ENCODE measurements around the gene TMEM31. TPM values are rescaled to one million over a fixed set of nuclear protein-coding genes. Genes with fewer than 3 reads are reported as not detected.

The TMEM31 gene
- total RNA-seq, 1 donor = not detected

GRCh38 chrX:103737696-103738095 lies 27.0 kb downstream of the TMEM31 start:
- H3K4me2 ChIP-seq (ENCODE audit: insufficient read depth, low read length) = no peak overlapping the region
- H3K36me3 ChIP-seq (ENCODE audit: insufficient read depth, low read length) = no peaks in the 10 kb centered on the region
- no peak overlapping the region for H3K4me3 ChIP-seq (ENCODE audit: insufficient read depth, low read length)
- no peaks in the 10 kb centered on the region for H3K79me2 ChIP-seq (ENCODE audit: insufficient read depth, low read length)
- H3K9me3 ChIP-seq (ENCODE audit: low read depth, low read length) = no peaks in the 10 kb centered on the region
- peaks cover 16% of the 10 kb centered on the region for H3K27me3 ChIP-seq (ENCODE audit: insufficient read depth, low read length)
- no peaks in the 10 kb centered on the region for H4K20me1 ChIP-seq (ENCODE audit: insufficient read depth, low read length)
- no peak overlapping the region for H2AFZ ChIP-seq (ENCODE audit: low read length)
- no peaks in the 10 kb centered on the region for H3K4me1 ChIP-seq (ENCODE audit: insufficient read depth, low read length)
- no peak for DNase-seq (ENCODE audit: insufficient read length, low spot score, missing footprints)
- TF ChIP-seq, protein P1, sequence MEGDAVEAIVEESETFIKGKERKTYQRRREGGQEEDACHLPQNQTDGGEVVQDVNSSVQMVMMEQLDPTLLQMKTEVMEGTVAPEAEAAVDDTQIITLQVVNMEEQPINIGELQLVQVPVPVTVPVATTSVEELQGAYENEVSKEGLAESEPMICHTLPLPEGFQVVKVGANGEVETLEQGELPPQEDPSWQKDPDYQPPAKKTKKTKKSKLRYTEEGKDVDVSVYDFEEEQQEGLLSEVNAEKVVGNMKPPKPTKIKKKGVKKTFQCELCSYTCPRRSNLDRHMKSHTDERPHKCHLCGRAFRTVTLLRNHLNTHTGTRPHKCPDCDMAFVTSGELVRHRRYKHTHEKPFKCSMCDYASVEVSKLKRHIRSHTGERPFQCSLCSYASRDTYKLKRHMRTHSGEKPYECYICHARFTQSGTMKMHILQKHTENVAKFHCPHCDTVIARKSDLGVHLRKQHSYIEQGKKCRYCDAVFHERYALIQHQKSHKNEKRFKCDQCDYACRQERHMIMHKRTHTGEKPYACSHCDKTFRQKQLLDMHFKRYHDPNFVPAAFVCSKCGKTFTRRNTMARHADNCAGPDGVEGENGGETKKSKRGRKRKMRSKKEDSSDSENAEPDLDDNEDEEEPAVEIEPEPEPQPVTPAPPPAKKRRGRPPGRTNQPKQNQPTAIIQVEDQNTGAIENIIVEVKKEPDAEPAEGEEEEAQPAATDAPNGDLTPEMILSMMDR (IDR thresholded peaks at IDR 0.05; ENCODE audit: extremely low read depth, low read depth, low read length) = no peak
- H3K27ac ChIP-seq (ENCODE audit: low read depth, low read length) = no peak overlapping the region

- no peaks in the 10 kb centered on the region for H3K36me3 ChIP-seq (ENCODE audit: insufficient read depth, low read length)
- DNase-seq (ENCODE audit: insufficient read length, low spot score, missing footprints) = no peak
- no peak overlapping the region for H3K4me2 ChIP-seq (ENCODE audit: insufficient read depth, low read length)
- TF ChIP-seq, protein P1 (IDR thresholded peaks at IDR 0.05; ENCODE audit: extremely low read depth, low read depth, low read length) = no peak
- no peaks in the 10 kb centered on the region for H3K79me2 ChIP-seq (ENCODE audit: insufficient read depth, low read length)
- H2AFZ ChIP-seq (ENCODE audit: low read length) = no peak overlapping the region
- H3K9me3 ChIP-seq (ENCODE audit: low read depth, low read length) = no peaks in the 10 kb centered on the region
- H3K4me1 ChIP-seq (ENCODE audit: insufficient read depth, low read length) = no peaks in the 10 kb centered on the region
- H3K27ac ChIP-seq (ENCODE audit: low read depth, low read length) = no peak overlapping the region
- no peak overlapping the region for H3K4me3 ChIP-seq (ENCODE audit: insufficient read depth, low read length)
- H4K20me1 ChIP-seq (ENCODE audit: insufficient read depth, low read length) = no peaks in the 10 kb centered on the region
- H3K27me3 ChIP-seq (ENCODE audit: insufficient read depth, low read length) = peaks cover 14% of the 10 kb centered on the region
Observed at GRCh38 chrX:103739421-103739820, 28.7 kb downstream of the TMEM31 start.

- no peaks in the 10 kb centered on the region for H3K9me3 ChIP-seq (ENCODE audit: low read depth, low read length)
- TF ChIP-seq, protein P1 (IDR thresholded peaks at IDR 0.05; ENCODE audit: extremely low read depth, low read depth, low read length) = no peak
- no peak overlapping the region for H3K4me3 ChIP-seq (ENCODE audit: insufficient read depth, low read length)
- no peaks in the 10 kb centered on the region for H3K36me3 ChIP-seq (ENCODE audit: insufficient read depth, low read length)
- peaks cover 13% of the 10 kb centered on the region for H3K27me3 ChIP-seq (ENCODE audit: insufficient read depth, low read length)
- H3K79me2 ChIP-seq (ENCODE audit: insufficient read depth, low read length) = no peaks in the 10 kb centered on the region
- DNase-seq (ENCODE audit: insufficient read length, low spot score, missing footprints) = no peak
- no peak overlapping the region for H2AFZ ChIP-seq (ENCODE audit: low read length)
- H3K4me1 ChIP-seq (ENCODE audit: insufficient read depth, low read length) = no peaks in the 10 kb centered on the region
- H3K4me2 ChIP-seq (ENCODE audit: insufficient read depth, low read length) = no peak overlapping the region
- H4K20me1 ChIP-seq (ENCODE audit: insufficient read depth, low read length) = no peaks in the 10 kb centered on the region
- no peak overlapping the region for H3K27ac ChIP-seq (ENCODE audit: low read depth, low read length)
Observed at GRCh38 chrX:103741879-103742278, 31.2 kb downstream of the TMEM31 start.

DNA sequence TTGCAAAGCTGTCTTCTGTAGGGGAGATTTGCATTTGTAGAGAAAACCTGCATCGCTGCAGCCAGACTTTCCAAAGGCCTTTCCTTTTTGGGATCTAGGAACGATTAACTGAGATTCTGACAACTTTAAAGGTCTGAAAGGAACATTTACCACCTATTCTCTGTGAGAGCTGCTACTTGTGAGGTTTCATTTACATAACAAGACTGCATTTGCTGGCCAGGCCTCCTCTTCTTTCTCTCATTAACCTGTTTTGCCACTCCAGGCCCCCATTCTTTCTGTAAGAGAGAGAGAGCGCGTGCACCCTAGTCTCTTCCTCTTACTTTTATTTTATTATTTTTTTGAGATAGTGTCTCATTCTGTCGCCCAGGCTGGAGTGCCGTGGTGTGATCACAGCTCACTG lies 31.6 kb downstream of the TMEM31 start:
- H3K27ac ChIP-seq (ENCODE audit: low read depth, low read length) = no peak overlapping the region
- no peak overlapping the region for H3K4me3 ChIP-seq (ENCODE audit: insufficient read depth, low read length)
- no peaks in the 10 kb centered on the region for H3K79me2 ChIP-seq (ENCODE audit: insufficient read depth, low read length)
- no peaks in the 10 kb centered on the region for H3K4me1 ChIP-seq (ENCODE audit: insufficient read depth, low read length)
- peaks cover 13% of the 10 kb centered on the region for H3K27me3 ChIP-seq (ENCODE audit: insufficient read depth, low read length)
- no peak for DNase-seq (ENCODE audit: insufficient read length, low spot score, missing footprints)
- no peak overlapping the region for H3K4me2 ChIP-seq (ENCODE audit: insufficient read depth, low read length)
- no peak overlapping the region for H2AFZ ChIP-seq (ENCODE audit: low read length)
- H4K20me1 ChIP-seq (ENCODE audit: insufficient read depth, low read length) = no peaks in the 10 kb centered on the region
- H3K9me3 ChIP-seq (ENCODE audit: low read depth, low read length) = no peaks in the 10 kb centered on the region
- no peaks in the 10 kb centered on the region for H3K36me3 ChIP-seq (ENCODE audit: insufficient read depth, low read length)
- TF ChIP-seq, protein P1 (IDR thresholded peaks at IDR 0.05; ENCODE audit: extremely low read depth, low read depth, low read length) = no peak
